ENCODE results near the gene FBXL7. TPM values are rescaled to one million over a fixed set of nuclear protein-coding genes. Genes with fewer than 3 reads are reported as not detected.

The FBXL7 gene
- total RNA-seq, 1 donor from 2014 or later = not detected

GRCh38 chr5:15501091-15501791 lies 1.3 kb downstream of the FBXL7 start:
- intact Hi-C loops (cut with micrococcal nuclease) = no loop called here

- intact Hi-C loops (cut with micrococcal nuclease) = no loop called here
These were observed 2.2 kb downstream of the FBXL7 start for GRCh38 chr5:15502208-15502607.

GRCh38 chr5:15506146-15506545 lies 6.2 kb downstream of the FBXL7 start:
- intact Hi-C loops (cut with micrococcal nuclease) = no loop called here

- intact Hi-C loops (cut with micrococcal nuclease) = no loop called here
These were observed 6.9 kb downstream of the FBXL7 start for GRCh38 chr5:15506897-15507296.

- intact Hi-C loops (cut with micrococcal nuclease) = no loop called here
These were observed 10.1 kb downstream of the FBXL7 start for GRCh38 chr5:15510092-15510491.

- intact Hi-C loops (cut with micrococcal nuclease) = no loop called here
These were observed 10.9 kb downstream of the FBXL7 start for GRCh38 chr5:15510831-15511230.

GRCh38 chr5:15513431-15513830 lies 13.5 kb downstream of the FBXL7 start:
- intact Hi-C loops (cut with micrococcal nuclease) = no loop called here

- intact Hi-C loops (cut with micrococcal nuclease) = no loop called here
These were observed 13.9 kb downstream of the FBXL7 start for GRCh38 chr5:15513911-15514310.

- intact Hi-C loops (cut with micrococcal nuclease) = no loop called here
These were observed 15.2 kb downstream of the FBXL7 start for GRCh38 chr5:15515229-15515628.

GRCh38 chr5:15516486-15516885 lies 16.5 kb downstream of the FBXL7 start:
- intact Hi-C loops (cut with micrococcal nuclease) = no loop called here

- intact Hi-C loops (cut with micrococcal nuclease) = no loop called here
These were observed 18.8 kb downstream of the FBXL7 start for GRCh38 chr5:15518786-15519185.

GRCh38 chr5:15520856-15521255 lies 20.9 kb downstream of the FBXL7 start:
- intact Hi-C loops (cut with micrococcal nuclease) = no loop called here

- intact Hi-C loops (cut with micrococcal nuclease) = no loop called here
These were observed 21.6 kb downstream of the FBXL7 start for GRCh38 chr5:15521381-15522186.

GRCh38 chr5:15522187-15522520 lies 22.2 kb downstream of the FBXL7 start:
- intact Hi-C loops (cut with micrococcal nuclease) = no loop called here

GRCh38 chr5:15524712-15525111 lies 24.7 kb downstream of the FBXL7 start:
- intact Hi-C loops (cut with micrococcal nuclease) = no loop called here

GRCh38 chr5:15525703-15526275 lies 25.8 kb downstream of the FBXL7 start:
- intact Hi-C loops (cut with micrococcal nuclease) = no loop called here

- intact Hi-C loops (cut with micrococcal nuclease) = no loop called here
These were observed 26.4 kb downstream of the FBXL7 start for GRCh38 chr5:15526413-15526812.

- intact Hi-C loops (cut with micrococcal nuclease) = no loop called here
These were observed 28.5 kb downstream of the FBXL7 start for GRCh38 chr5:15528476-15528875.

GRCh38 chr5:15529013-15529412 lies 29.0 kb downstream of the FBXL7 start:
- intact Hi-C loops (cut with micrococcal nuclease) = no loop called here

- intact Hi-C loops (cut with micrococcal nuclease) = no loop called here
These were observed 29.8 kb downstream of the FBXL7 start for GRCh38 chr5:15529821-15530220.

GRCh38 chr5:15533129-15533893 lies 33.3 kb downstream of the FBXL7 start:
- intact Hi-C loops (cut with micrococcal nuclease) = no loop called here

- intact Hi-C loops (cut with micrococcal nuclease) = no loop called here
These were observed 36.0 kb downstream of the FBXL7 start for GRCh38 chr5:15535938-15536337.
